GM19238 (cell line): ENCODE results near the gene UMAD1.

Experiments used
- DNase-seq: peaks from one replicate; pipeline ENCODE4 v3.0.0; 2011; ENCODE audit warnings: low spot score; ENCODE audit not compliant: insufficient read length

The UMAD1 gene

GRCh38 chr7:7881581-7881980 lies 241.0 kb downstream of the UMAD1 start:
- DNase-seq: no peak

- no peak for DNase-seq
These were observed 242.3 kb downstream of the UMAD1 start for GRCh38 chr7:7882888-7883287.

- no peak for DNase-seq
These were observed 242.8 kb downstream of the UMAD1 start for GRCh38 chr7:7883394-7883793.

- no peak for DNase-seq
These were observed 244.3 kb downstream of the UMAD1 start for GRCh38 chr7:7884855-7885254.

GRCh38 chr7:7889791-7890568 lies 249.4 kb downstream of the UMAD1 start:
- DNase-seq: no peak

GRCh38 chr7:7895004-7895650 lies 254.6 kb downstream of the UMAD1 start:
- no peak for DNase-seq

GRCh38 chr7:7895754-7896153 lies 255.2 kb downstream of the UMAD1 start:
- DNase-seq: no peak

- DNase-seq: no peak
These were observed 257.0 kb downstream of the UMAD1 start for GRCh38 chr7:7897509-7897908.

GRCh38 chr7:7897949-7898515 lies 257.5 kb downstream of the UMAD1 start:
- DNase-seq: no peak

- DNase-seq: no peak
These were observed 262.3 kb downstream of the UMAD1 start for GRCh38 chr7:7902845-7903244.

- DNase-seq: no peak
These were observed 266.8 kb downstream of the UMAD1 start for GRCh38 chr7:7907306-7907705.

GRCh38 chr7:7908622-7909145 lies 268.1 kb downstream of the UMAD1 start:
- DNase-seq: no peak

GRCh38 chr7:7909376-7909775 lies 268.8 kb downstream of the UMAD1 start:
- DNase-seq: no peak

GRCh38 chr7:7911369-7912123 lies 271.0 kb downstream of the UMAD1 start:
- DNase-seq: no peak

GRCh38 chr7:7912937-7913336 lies 272.4 kb downstream of the UMAD1 start:
- DNase-seq: no peak

GRCh38 chr7:7913504-7913903 lies 273.0 kb downstream of the UMAD1 start:
- DNase-seq: no peak

- DNase-seq: no peak
These were observed 274.0 kb downstream of the UMAD1 start for GRCh38 chr7:7914547-7914946.

- no peak for DNase-seq
These were observed 275.5 kb downstream of the UMAD1 start for GRCh38 chr7:7916064-7916463.

GRCh38 chr7:7917593-7917992 lies 277.0 kb downstream of the UMAD1 start:
- DNase-seq: no peak

GRCh38 chr7:7918736-7919448 lies 278.3 kb downstream of the UMAD1 start:
- DNase-seq: no peak

GRCh38 chr7:7919449-7919945 lies 278.9 kb downstream of the UMAD1 start:
- no peak for DNase-seq
